Testis (tissue), 2 donors: ENCODE results near the gene RNF44.

ENCODE experiments used
- CTCF ChIP-seq, 3 experiments: fragments of 450-650 bp in 2 of 3; fragments of 200-600 bp in 1 of 3; sonication (generic) in 1 of 3; IDR thresholded peaks; one replicate each; pipeline ENCODE4 v1.5.1; 2016 to 2019; ENCODE audit warnings: antibody characterized with exemption in 3 of 3, mild to moderate bottlenecking in 2 of 3, moderate library complexity in 1 of 3
- POLR2A ChIP-seq: fragments of 450-650 bp; IDR thresholded peaks from one replicate; pipeline ENCODE4 v1.6.1; 2017; ENCODE audit warnings: antibody characterized with exemption, mild to moderate bottlenecking, moderate library complexity

GRCh38 chr5:176525677-176526076 is 11.5 kb downstream of the RNF44 start:
- TF ChIP-seq POLR2A = no peak
- TF ChIP-seq CTCF (IDR thresholded peaks at IDR 0.05) = no peak
